ENCODE measurements around the gene TMPRSS12. TPM values are rescaled to one million over a fixed set of nuclear protein-coding genes. Genes with fewer than 3 reads are reported as not detected.
"Not testable (repeated sequence)": the region's sequence is repeated elsewhere in the genome, so short reads cannot be mapped to it uniquely, and the experiment has no call there.

The TMPRSS12 gene
- total RNA-seq, 2 experiments from 2014 or later, result not detected

DNA sequence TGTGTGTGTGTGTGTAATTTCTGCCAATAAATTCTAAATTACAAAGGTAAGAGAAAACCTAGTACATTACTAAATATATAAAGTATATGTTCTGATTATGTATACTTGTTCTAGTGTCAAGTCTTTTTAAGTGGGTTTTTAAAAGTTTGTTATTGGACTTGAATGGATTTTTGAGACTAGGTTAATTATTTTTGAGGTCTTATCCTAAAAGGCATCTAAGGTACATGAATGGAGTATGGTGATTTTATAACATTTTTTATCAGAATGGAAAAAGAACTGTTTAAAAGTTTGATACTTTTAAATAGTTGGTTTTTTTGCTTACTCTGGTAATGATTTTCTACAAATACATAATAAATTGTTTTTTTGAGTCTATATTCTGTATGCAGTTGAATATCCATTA is 22.5 kb upstream of the TMPRSS12 start:
- Histone ChIP-seq H4K20me1 (ENCODE audit: insufficient read depth, low read length) (no peaks in the 10 kb centered on the region), H3K36me3 (ENCODE audit: insufficient read depth, low read length) (peaks cover 50% of the 10 kb centered on the region), H3K9me3 (ENCODE audit: low read length) (no peaks in the 10 kb centered on the region), H3K9me2 (ENCODE audit: insufficient read depth, low read length) (no peaks in the 10 kb centered on the region), H2AFZ (ENCODE audit: low read length) (no peak overlapping the region), H3K4me2 (ENCODE audit: low read length) (no peak overlapping the region), H3K4me1 (ENCODE audit: insufficient read depth, low read length, poor library complexity, severe bottlenecking) (no peaks in the 10 kb centered on the region), H3K79me2 (ENCODE audit: insufficient read depth, low read depth, low read length) (no peaks in the 10 kb centered on the region), H3K27ac (ENCODE audit: low read depth, low read length, poor library complexity, severe bottlenecking) (no peak overlapping the region), H3K4me3 (ENCODE audit: low read depth, low read length, poor library complexity, severe bottlenecking) (no peak overlapping the region)
- ChIA-PET CTCF (ENCODE audit: unreplicated experiment) (no interaction called here), POLR2A (no interaction called here)
- intact Hi-C loops (cut with micrococcal nuclease; ENCODE audit: unreplicated experiment), result no loop called here
- no peak for DNase-seq (ENCODE audit: low spot score)
- TF ChIP-seq, protein P1, sequence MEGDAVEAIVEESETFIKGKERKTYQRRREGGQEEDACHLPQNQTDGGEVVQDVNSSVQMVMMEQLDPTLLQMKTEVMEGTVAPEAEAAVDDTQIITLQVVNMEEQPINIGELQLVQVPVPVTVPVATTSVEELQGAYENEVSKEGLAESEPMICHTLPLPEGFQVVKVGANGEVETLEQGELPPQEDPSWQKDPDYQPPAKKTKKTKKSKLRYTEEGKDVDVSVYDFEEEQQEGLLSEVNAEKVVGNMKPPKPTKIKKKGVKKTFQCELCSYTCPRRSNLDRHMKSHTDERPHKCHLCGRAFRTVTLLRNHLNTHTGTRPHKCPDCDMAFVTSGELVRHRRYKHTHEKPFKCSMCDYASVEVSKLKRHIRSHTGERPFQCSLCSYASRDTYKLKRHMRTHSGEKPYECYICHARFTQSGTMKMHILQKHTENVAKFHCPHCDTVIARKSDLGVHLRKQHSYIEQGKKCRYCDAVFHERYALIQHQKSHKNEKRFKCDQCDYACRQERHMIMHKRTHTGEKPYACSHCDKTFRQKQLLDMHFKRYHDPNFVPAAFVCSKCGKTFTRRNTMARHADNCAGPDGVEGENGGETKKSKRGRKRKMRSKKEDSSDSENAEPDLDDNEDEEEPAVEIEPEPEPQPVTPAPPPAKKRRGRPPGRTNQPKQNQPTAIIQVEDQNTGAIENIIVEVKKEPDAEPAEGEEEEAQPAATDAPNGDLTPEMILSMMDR (conservative IDR thresholded peaks at IDR 0.05; ENCODE audit: low read length), result no peak
- no peak for TF ChIP-seq EZH2phosphoT487 (IDR thresholded peaks at IDR 0.05; ENCODE audit: borderline replicate concordance, low read depth, low read length)
- no TSS peak for BruUV-seq (replicated peaks)

DNA sequence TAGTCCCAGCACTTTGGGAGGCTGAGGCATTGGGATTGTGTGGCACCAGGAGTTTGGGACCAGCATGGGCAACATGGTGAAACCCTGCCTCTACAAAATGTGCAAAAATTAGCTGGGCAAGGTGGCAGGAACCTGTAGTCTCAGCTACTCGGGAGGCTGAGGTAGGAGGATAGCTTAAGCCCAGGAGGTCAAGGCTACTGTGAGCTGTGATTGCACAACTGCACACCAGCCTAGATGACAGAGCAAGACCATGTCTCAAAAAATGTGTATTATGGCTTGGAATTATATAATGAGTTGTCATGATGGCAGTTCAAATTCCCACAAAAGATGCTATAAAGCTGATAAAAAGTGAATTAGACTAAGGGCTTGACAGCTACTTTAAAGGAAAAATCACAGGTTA is 20.6 kb upstream of the TMPRSS12 start:
- CTCF ChIA-PET (ENCODE audit: unreplicated experiment), result no interaction called here
- no peaks in the 10 kb centered on the region for H3K79me2 ChIP-seq (ENCODE audit: insufficient read depth, low read depth, low read length)
- H3K4me2 ChIP-seq (ENCODE audit: low read length), result no peak overlapping the region
- no TSS peak for BruUV-seq (replicated peaks)
- H2AFZ ChIP-seq (ENCODE audit: low read length), result no peak overlapping the region
- H3K9me3 ChIP-seq (ENCODE audit: low read length), result no peaks in the 10 kb centered on the region
- TF ChIP-seq, protein P1 (conservative IDR thresholded peaks at IDR 0.05; ENCODE audit: low read length), result no peak
- no peak for TF ChIP-seq EZH2phosphoT487 (IDR thresholded peaks at IDR 0.05; ENCODE audit: borderline replicate concordance, low read depth, low read length)
- peaks cover 31% of the 10 kb centered on the region for H3K36me3 ChIP-seq (ENCODE audit: insufficient read depth, low read length)
- intact Hi-C loops (cut with micrococcal nuclease; ENCODE audit: unreplicated experiment), result no loop called here
- POLR2A ChIA-PET, result no interaction called here
- H3K4me1 ChIP-seq (ENCODE audit: insufficient read depth, low read length, poor library complexity, severe bottlenecking), result no peaks in the 10 kb centered on the region
- no peak for DNase-seq (ENCODE audit: low spot score)
- H4K20me1 ChIP-seq (ENCODE audit: insufficient read depth, low read length), result no peaks in the 10 kb centered on the region
- no peak overlapping the region for H3K27ac ChIP-seq (ENCODE audit: low read depth, low read length, poor library complexity, severe bottlenecking)
- no peak overlapping the region for H3K4me3 ChIP-seq (ENCODE audit: low read depth, low read length, poor library complexity, severe bottlenecking)
- no peaks in the 10 kb centered on the region for H3K9me2 ChIP-seq (ENCODE audit: insufficient read depth, low read length)

DNA sequence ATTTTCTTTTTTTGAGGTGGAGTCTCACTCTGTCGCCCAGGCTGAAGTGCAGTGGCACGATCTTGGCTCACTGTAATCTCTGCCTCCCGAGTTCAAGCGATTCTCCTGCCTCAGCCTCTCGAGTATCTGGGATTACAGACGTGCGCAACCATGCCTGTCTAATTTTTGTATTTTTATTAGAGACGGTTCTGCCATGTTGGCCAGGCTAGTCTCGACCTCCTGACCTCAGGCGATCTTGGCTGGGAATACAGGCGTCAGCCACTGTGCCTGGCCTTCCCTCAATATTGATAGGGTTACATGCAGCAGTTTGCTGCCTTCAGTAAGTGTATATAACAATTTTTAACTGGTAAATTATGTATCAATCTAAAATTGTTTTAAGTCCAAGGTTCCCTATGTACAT is 19.0 kb upstream of the TMPRSS12 start:
- H3K9me2 ChIP-seq (ENCODE audit: insufficient read depth, low read length); POLR2A ChIA-PET; DNase-seq (ENCODE audit: low spot score); H3K4me1 ChIP-seq (ENCODE audit: insufficient read depth, low read length, poor library complexity, severe bottlenecking); H2AFZ ChIP-seq (ENCODE audit: low read length); H3K9me3 ChIP-seq (ENCODE audit: low read length); H3K4me2 ChIP-seq (ENCODE audit: low read length); BruUV-seq (replicated peaks); H3K27ac ChIP-seq (ENCODE audit: low read depth, low read length, poor library complexity, severe bottlenecking); H3K79me2 ChIP-seq (ENCODE audit: insufficient read depth, low read depth, low read length); H3K4me3 ChIP-seq (ENCODE audit: low read depth, low read length, poor library complexity, severe bottlenecking); H4K20me1 ChIP-seq (ENCODE audit: insufficient read depth, low read length): not testable (repeated sequence)
- CTCF ChIA-PET (ENCODE audit: unreplicated experiment), result interaction anchor here (1.0 kb wide), 1 partner anchor 205 kb away, joined by 3 read pairs; no protein-coding TSS in a partner anchor
- H3K36me3 ChIP-seq (ENCODE audit: insufficient read depth, low read length), result peaks cover 15% of the 10 kb centered on the region; the same call in 1 of the 2 replicates
- intact Hi-C loops (cut with micrococcal nuclease; ENCODE audit: unreplicated experiment), result loop anchor here (2.0 kb wide), 1 partner anchor 205 kb away; no protein-coding TSS in a partner anchor

All from OCI-LY7 (cell line).